GM23338 (cell line): ENCODE results near the gene GPRC5C. TPM values are rescaled to one million over a fixed set of nuclear protein-coding genes. Genes with fewer than 3 reads are reported as not detected.
A peak's percentile ranks its signal among the peaks of the same experiment; 100 is the strongest.

Experiments
- ATAC-seq: fragments of 200-7000 bp; cut with Tn5 transposase; 3 replicates; pipeline ENCODE4 v1.9.1; 2020
- DNase-seq: peaks from one replicate; pipeline ENCODE4 v3.0.0-alpha.2; 2015; ENCODE audit warnings: low spot score
- H2AFZ ChIP-seq: fragments of 200-600 bp; sonication (generic); 2 replicates; pipeline ENCODE4 v1.8.0; 2016; ENCODE audit warnings: antibody characterized with exemption, mild to moderate bottlenecking, moderate library complexity
- H3F3A ChIP-seq: fragments of 200-600 bp; sonication (generic); replicated peaks from 2 replicates; pipeline ENCODE4 v1.8.0; 2017; ENCODE audit warnings: antibody characterized with exemption, mixed run types, low read depth
- H3K27ac ChIP-seq: fragments of 200-600 bp; sonication (generic); 2 replicates; pipeline ENCODE4 v1.6.1; 2016; ENCODE audit warnings: low read depth
- H3K27me3 ChIP-seq: fragments of 200-600 bp; sonication (generic); 2 replicates; pipeline ENCODE4 v1.8.0; 2016; ENCODE audit warnings: mild to moderate bottlenecking, mixed run types, moderate library complexity; ENCODE audit not compliant: insufficient read depth
- H3K36me3 ChIP-seq: fragments of 200-600 bp; sonication (generic); 2 replicates; pipeline ENCODE4 v1.8.0; 2016; ENCODE audit warnings: mild to moderate bottlenecking; ENCODE audit not compliant: insufficient read depth
- H3K4me1 ChIP-seq: fragments of 200-600 bp; sonication (generic); 2 replicates; pipeline ENCODE4 v1.8.0; 2016; ENCODE audit warnings: mild to moderate bottlenecking, moderate library complexity; ENCODE audit not compliant: insufficient read depth
- H3K4me2 ChIP-seq: fragments of 200-600 bp; sonication (generic); 2 replicates; pipeline ENCODE4 v1.7.1; 2017; ENCODE audit warnings: mixed run types
- H3K4me3 ChIP-seq: fragments of 200-600 bp; sonication (generic); 2 replicates; pipeline ENCODE4 v1.6.1; 2016; ENCODE audit warnings: mixed run types
- H3K79me2 ChIP-seq: fragments of 200-600 bp; sonication (generic); replicated peaks from 2 replicates; pipeline ENCODE4 v1.8.0; 2017; ENCODE audit warnings: mild to moderate bottlenecking; ENCODE audit not compliant: insufficient read depth
- H3K9me2 ChIP-seq: fragments of 200-600 bp; sonication (generic); 2 replicates; pipeline ENCODE4 v1.8.0; 2017; ENCODE audit not compliant: insufficient read depth
- H4K20me1 ChIP-seq: fragments of 200-600 bp; sonication (generic); replicated peaks from 2 replicates; pipeline ENCODE4 v1.8.0; 2017; ENCODE audit warnings: mild to moderate bottlenecking; ENCODE audit not compliant: insufficient read depth
- H3K27ac Mint-ChIP-seq: 2 replicates; pipeline ENCODE4 v1.8.0; 2020; ENCODE audit warnings: inconsistent platforms, mild to moderate bottlenecking, moderate library complexity, mixed read lengths
- H3K27me3 Mint-ChIP-seq: 3 replicates; pipeline ENCODE4 v1.8.0; 2022; ENCODE audit warnings: low read depth, mild to moderate bottlenecking, moderate library complexity, mixed read lengths, inconsistent platforms; ENCODE audit not compliant: insufficient read depth, poor library complexity
- H3K36me3 Mint-ChIP-seq: 3 replicates; pipeline ENCODE4 v1.8.0; 2021; ENCODE audit warnings: low read depth, mild to moderate bottlenecking, inconsistent platforms, moderate library complexity, mixed read lengths
- H3K4me1 Mint-ChIP-seq: 3 replicates; pipeline ENCODE4 v1.8.0; 2020; ENCODE audit warnings: mild to moderate bottlenecking, inconsistent platforms, mixed read lengths
- H3K4me3 Mint-ChIP-seq: 3 replicates; pipeline ENCODE4 v1.8.0; 2021; ENCODE audit warnings: moderate library complexity, mild to moderate bottlenecking, inconsistent platforms, mixed read lengths
- H3K9me3 Mint-ChIP-seq: 3 replicates; pipeline ENCODE4 v1.8.0; 2020; ENCODE audit warnings: moderate library complexity, mild to moderate bottlenecking, inconsistent platforms, mixed read lengths
- CREB1 ChIP-seq: fragments of 250-450 bp; sonication (Bioruptor Pico); IDR thresholded peaks from 2 replicates; pipeline ENCODE4 v1.5.0; 2020; ENCODE audit warnings: low read depth, mild to moderate bottlenecking, moderate library complexity
- CTCF ChIP-seq, 2 experiments: fragments of 200-600 bp in 1 of 2; sonication (generic) in 1 of 2; conservative IDR thresholded peaks; 2 replicates each; pipeline versions ENCODE4 v1.5.1 to v1.6.1; 2016 to 2017; ENCODE audit warnings: antibody characterized with exemption in 2 of 2, low read depth in 2 of 2, mild to moderate bottlenecking in 2 of 2, moderate library complexity in 1 of 2
- ETS1 ChIP-seq: IDR thresholded peaks from 2 replicates; pipeline ENCODE4 v1.6.1; 2016; ENCODE audit warnings: antibody characterized with exemption
- EZH2 ChIP-seq: fragments of 200-600 bp; sonication (generic); IDR thresholded peaks from one replicate; pipeline ENCODE4 v1.8.0; 2017; ENCODE audit warnings: antibody characterized with exemption, mild to moderate bottlenecking, low read depth; ENCODE audit not compliant: unreplicated experiment
- EZH2phosphoT487 ChIP-seq: fragments of 200-600 bp; sonication (generic); IDR thresholded peaks from one replicate; pipeline ENCODE4 v1.8.1; 2018; ENCODE audit warnings: antibody characterized with exemption; ENCODE audit not compliant: unreplicated experiment
- JUNB ChIP-seq: IDR thresholded peaks from one replicate; pipeline ENCODE4 v1.6.1; 2016; ENCODE audit warnings: antibody characterized with exemption; ENCODE audit not compliant: unreplicated experiment
- NANOG ChIP-seq: IDR thresholded peaks from 2 replicates; pipeline ENCODE4 v1.6.1; 2016; ENCODE audit warnings: antibody characterized with exemption, borderline replicate concordance
- POLR2AphosphoS5 ChIP-seq: IDR thresholded peaks from 2 replicates; pipeline ENCODE4 v1.6.1; 2016; ENCODE audit warnings: antibody characterized with exemption, low read depth
- REST ChIP-seq: IDR thresholded peaks from one replicate; pipeline ENCODE4 v1.6.1; 2018; ENCODE audit warnings: antibody characterized with exemption; ENCODE audit not compliant: unreplicated experiment
- STAT1 ChIP-seq: IDR thresholded peaks from one replicate; pipeline ENCODE4 v1.6.1; 2016; ENCODE audit warnings: antibody characterized with exemption; ENCODE audit not compliant: unreplicated experiment
- ZNF114 ChIP-seq: fragments of 250-450 bp; sonication (Bioruptor Pico); IDR thresholded peaks from 2 replicates; pipeline ENCODE4 v1.5.0; 2020; ENCODE audit warnings: mild to moderate bottlenecking, moderate library complexity
- ZNF331 ChIP-seq: fragments of 250-450 bp; sonication (Bioruptor Pico); IDR thresholded peaks from 2 replicates; pipeline ENCODE4 v1.5.0; 2020; ENCODE audit warnings: low read depth, mild to moderate bottlenecking, moderate library complexity
- ZNF462 ChIP-seq: fragments of 250-450 bp; sonication (Bioruptor Pico); IDR thresholded peaks from 2 replicates; pipeline ENCODE4 v1.5.0; 2020; ENCODE audit warnings: mild to moderate bottlenecking, moderate library complexity
- polyA plus RNA-seq: library from polyadenylated mRNA; unstranded; fragments of >200 nt; fragmentation: Nextera tagmentation; extraction: Ambion mirVana; gene quantifications from 2 replicates; pipeline ENCODE4 v1.2.1, GENCODE V29; 2016
- total RNA-seq: library from RNA; depleted of rRNA; stranded (reverse); fragments of >200 nt; shearing (Covaris generic); gene quantifications from 2 replicates; pipeline ENCODE4 v1.2.3, GENCODE V29; 2014

The GPRC5C gene
- total and polyA plus RNA-seq, 2 experiments from 2014 or later = 9.0 to 22.4 TPM

- Histone ChIP-seq H3K9me2 (no peaks in the 10 kb centered on the region), H3K27me3 (no peaks in the 10 kb centered on the region), H2AFZ (no peak overlapping the region), H3F3A (no peaks in the 10 kb centered on the region), H4K20me1 (no peaks in the 10 kb centered on the region), H3K4me1 (no peaks in the 10 kb centered on the region), H3K79me2 (no peaks in the 10 kb centered on the region), H3K4me3 (no peak overlapping the region), H3K4me2 (no peak overlapping the region), H3K27ac (no peak overlapping the region), H3K36me3 (no peaks in the 10 kb centered on the region)
- Mint-ChIP-seq H3K4me1 (peaks cover 6% of the 10 kb centered on the region; the same call in 2 of the 3 replicates), H3K27ac (no peak overlapping the region), H3K27me3 (peaks cover 6% of the 10 kb centered on the region), H3K36me3 (no peaks in the 10 kb centered on the region), H3K4me3 (no peak overlapping the region), H3K9me3 (peaks cover 1% of the 10 kb centered on the region; the same call in 1 of the 3 replicates)
- DNase-seq (no peak), ATAC-seq (peak; percentile 79)
- TF ChIP-seq CREB1 (CRISPR knock-in tag) (no peak), POLR2AphosphoS5 (no peak), CTCF (conservative IDR thresholded peaks at IDR 0.05; ENCODE audit: low read depth in 2 of 2) (no peak), NANOG (no peak), EZH2 (no peak), STAT1 (no peak), JUNB (no peak), EZH2phosphoT487 (no peak), ZNF331 (CRISPR knock-in tag) (no peak), ZNF462 (CRISPR knock-in tag) (no peak), ETS1 (no peak), ZNF114 (no peak), REST (no peak)
These were observed 14.5 kb upstream of the GPRC5C start for GRCh38 chr17:74417178-74418045.
